ENCODE results near the gene NAP1L4. TPM values are rescaled to one million over a fixed set of nuclear protein-coding genes. Genes with fewer than 3 reads are reported as not detected.
A peak's percentile ranks its signal among the peaks of the same experiment; 100 is the strongest.

The NAP1L4 gene
- total RNA-seq, 2 donors from 2014 or later = 198 to 206 TPM

DNA sequence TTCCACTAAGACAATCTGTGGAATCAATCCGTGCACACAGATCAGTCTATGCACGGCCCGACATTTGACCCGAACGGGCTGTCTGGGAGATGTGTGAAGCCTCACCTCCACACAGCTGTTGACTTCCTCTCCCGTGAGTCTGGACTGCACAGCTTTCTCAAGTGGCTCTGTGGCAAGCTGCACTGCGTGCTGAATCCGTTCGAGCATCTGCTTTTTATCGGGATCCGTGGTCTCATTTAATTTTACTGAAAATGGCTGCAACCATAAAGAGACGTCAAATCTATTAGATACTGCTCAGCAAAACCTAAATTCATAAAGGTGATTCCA is 45.8 kb upstream of the NAP1L4 start:
- DNase-seq = no peak
- Mint-ChIP-seq H3K36me3 (ENCODE audit: low read depth) (peaks cover 67% of the 10 kb centered on the region), H3K27ac (no peak overlapping the region), H3K4me3 (no peak overlapping the region), H3K27me3 (ENCODE audit: insufficient read depth) (no peaks in the 10 kb centered on the region), H3K9me3 (no peaks in the 10 kb centered on the region), H3K4me1 (no peaks in the 10 kb centered on the region)
- no peaks in the 10 kb centered on the region for H3K4me1 ChIP-seq (ENCODE audit: control insufficient read depth, insufficient read depth, low read length)
- no peak overlapping the region for H3K9ac ChIP-seq (ENCODE audit: extremely low read depth, low read length, poor library complexity, severe bottlenecking)
- TF ChIP-seq, protein P1, sequence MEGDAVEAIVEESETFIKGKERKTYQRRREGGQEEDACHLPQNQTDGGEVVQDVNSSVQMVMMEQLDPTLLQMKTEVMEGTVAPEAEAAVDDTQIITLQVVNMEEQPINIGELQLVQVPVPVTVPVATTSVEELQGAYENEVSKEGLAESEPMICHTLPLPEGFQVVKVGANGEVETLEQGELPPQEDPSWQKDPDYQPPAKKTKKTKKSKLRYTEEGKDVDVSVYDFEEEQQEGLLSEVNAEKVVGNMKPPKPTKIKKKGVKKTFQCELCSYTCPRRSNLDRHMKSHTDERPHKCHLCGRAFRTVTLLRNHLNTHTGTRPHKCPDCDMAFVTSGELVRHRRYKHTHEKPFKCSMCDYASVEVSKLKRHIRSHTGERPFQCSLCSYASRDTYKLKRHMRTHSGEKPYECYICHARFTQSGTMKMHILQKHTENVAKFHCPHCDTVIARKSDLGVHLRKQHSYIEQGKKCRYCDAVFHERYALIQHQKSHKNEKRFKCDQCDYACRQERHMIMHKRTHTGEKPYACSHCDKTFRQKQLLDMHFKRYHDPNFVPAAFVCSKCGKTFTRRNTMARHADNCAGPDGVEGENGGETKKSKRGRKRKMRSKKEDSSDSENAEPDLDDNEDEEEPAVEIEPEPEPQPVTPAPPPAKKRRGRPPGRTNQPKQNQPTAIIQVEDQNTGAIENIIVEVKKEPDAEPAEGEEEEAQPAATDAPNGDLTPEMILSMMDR (conservative IDR thresholded peaks at IDR 0.05) = no peak
- peaks cover 79% of the 10 kb centered on the region for H3K36me3 ChIP-seq (ENCODE audit: control insufficient read depth, insufficient read depth, low read length)
- H3K4me3 ChIP-seq (ENCODE audit: low read length) = no peak overlapping the region
- no peaks in the 10 kb centered on the region for H3K27me3 ChIP-seq (ENCODE audit: control insufficient read depth, insufficient read depth, low read length, poor library complexity, severe bottlenecking)
- no peak overlapping the region for H3K27ac ChIP-seq (ENCODE audit: low read depth, low read length)
- no peaks in the 10 kb centered on the region for H3K9me3 ChIP-seq (ENCODE audit: control insufficient read depth, low read length)
- WGBS, 2 experiments (ENCODE audit: insufficient coverage in 1 of 2, insufficient read length in 1 of 2) = 93 to 95% methylated on average over 11 to 12 of the region's 12 CpGs

GRCh38 chr11:3037040-3037944 is 45.2 kb upstream of the NAP1L4 start:
- H3K36me3 Mint-ChIP-seq (ENCODE audit: low read depth) = peaks cover 73% of the 10 kb centered on the region
- 75 to 93% methylated on average over 12 to 24 of the region's 24 CpGs for WGBS, 2 experiments (ENCODE audit: insufficient coverage in 1 of 2, insufficient read length in 1 of 2)
- no peak overlapping the region for H3K4me3 ChIP-seq (ENCODE audit: low read length)
- peaks cover 84% of the 10 kb centered on the region for H3K36me3 ChIP-seq (ENCODE audit: control insufficient read depth, insufficient read depth, low read length)
- H3K27me3 Mint-ChIP-seq (ENCODE audit: insufficient read depth) = no peaks in the 10 kb centered on the region
- DNase-seq = peak; percentile 94
- H3K27ac ChIP-seq (ENCODE audit: low read depth, low read length) = no peak overlapping the region
- H3K4me1 ChIP-seq (ENCODE audit: control insufficient read depth, insufficient read depth, low read length) = no peaks in the 10 kb centered on the region
- H3K9me3 ChIP-seq (ENCODE audit: control insufficient read depth, low read length) = no peaks in the 10 kb centered on the region
- H3K4me1 Mint-ChIP-seq = no peaks in the 10 kb centered on the region
- TF ChIP-seq, protein P1 (conservative IDR thresholded peaks at IDR 0.05) = peak; percentile 91
- no peak overlapping the region for H3K9ac ChIP-seq (ENCODE audit: extremely low read depth, low read length, poor library complexity, severe bottlenecking)
- H3K27me3 ChIP-seq (ENCODE audit: control insufficient read depth, insufficient read depth, low read length, poor library complexity, severe bottlenecking) = no peaks in the 10 kb centered on the region
- no peak overlapping the region for H3K4me3 Mint-ChIP-seq
- H3K9me3 Mint-ChIP-seq = no peaks in the 10 kb centered on the region
- H3K27ac Mint-ChIP-seq = no peak overlapping the region

GRCh38 chr11:3036419-3036818 is 44.3 kb upstream of the NAP1L4 start:
- no peaks in the 10 kb centered on the region for H3K27me3 Mint-ChIP-seq (ENCODE audit: insufficient read depth)
- H3K27ac Mint-ChIP-seq = no peak overlapping the region
- H3K36me3 ChIP-seq (ENCODE audit: control insufficient read depth, insufficient read depth, low read length) = peaks cover 80% of the 10 kb centered on the region
- H3K4me1 ChIP-seq (ENCODE audit: control insufficient read depth, insufficient read depth, low read length) = no peaks in the 10 kb centered on the region
- no peak overlapping the region for H3K4me3 Mint-ChIP-seq
- no peaks in the 10 kb centered on the region for H3K9me3 Mint-ChIP-seq
- H3K4me3 ChIP-seq (ENCODE audit: low read length) = no peak overlapping the region
- H3K36me3 Mint-ChIP-seq (ENCODE audit: low read depth) = peaks cover 71% of the 10 kb centered on the region
- no peak for DNase-seq
- no peak overlapping the region for H3K27ac ChIP-seq (ENCODE audit: low read depth, low read length)
- H3K9me3 ChIP-seq (ENCODE audit: control insufficient read depth, low read length) = no peaks in the 10 kb centered on the region
- H3K27me3 ChIP-seq (ENCODE audit: control insufficient read depth, insufficient read depth, low read length, poor library complexity, severe bottlenecking) = no peaks in the 10 kb centered on the region
- no peaks in the 10 kb centered on the region for H3K4me1 Mint-ChIP-seq
- H3K9ac ChIP-seq (ENCODE audit: extremely low read depth, low read length, poor library complexity, severe bottlenecking) = no peak overlapping the region
- 98 to 100% methylated on average over 1 to 5 of the region's 5 CpGs for WGBS, 2 experiments (ENCODE audit: insufficient coverage in 1 of 2, insufficient read length in 1 of 2)
- TF ChIP-seq, protein P1 (conservative IDR thresholded peaks at IDR 0.05) = no peak
